ENCODE measurements around the gene ARHGAP18.

DNA sequence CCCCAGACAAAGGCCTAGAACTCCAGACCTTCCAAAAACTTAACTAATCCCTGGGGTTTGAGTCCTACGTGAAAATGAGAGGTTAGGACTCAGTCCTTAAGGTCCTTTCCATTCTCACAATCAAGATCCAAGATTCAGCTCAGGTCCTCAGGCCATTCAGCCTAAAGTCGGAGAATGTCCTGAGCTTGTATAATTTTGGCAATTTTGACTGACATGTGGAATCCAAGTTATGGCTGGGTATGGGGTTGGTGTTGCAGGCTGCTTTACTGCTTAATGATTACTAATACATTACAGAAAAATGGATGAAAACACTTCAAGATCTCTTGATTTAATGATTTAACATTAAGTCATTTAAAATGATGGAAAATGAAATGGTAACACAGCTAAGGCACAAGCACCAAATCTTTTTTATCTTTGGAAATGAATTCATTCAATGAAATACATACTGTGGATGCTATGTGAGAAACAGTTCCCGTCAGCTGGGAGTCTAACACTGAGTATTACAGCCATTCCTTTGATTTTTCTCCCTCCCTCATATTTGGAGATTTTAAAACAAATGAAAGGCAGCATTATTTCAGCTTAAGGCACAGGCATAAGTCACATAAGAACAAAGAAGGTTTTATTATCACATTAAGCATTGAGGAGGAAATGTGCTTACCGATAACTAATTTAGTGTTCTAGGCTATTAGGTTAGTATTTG is 1.3 kb downstream of the ARHGAP18 start:
- TF ChIP-seq, protein P1, sequence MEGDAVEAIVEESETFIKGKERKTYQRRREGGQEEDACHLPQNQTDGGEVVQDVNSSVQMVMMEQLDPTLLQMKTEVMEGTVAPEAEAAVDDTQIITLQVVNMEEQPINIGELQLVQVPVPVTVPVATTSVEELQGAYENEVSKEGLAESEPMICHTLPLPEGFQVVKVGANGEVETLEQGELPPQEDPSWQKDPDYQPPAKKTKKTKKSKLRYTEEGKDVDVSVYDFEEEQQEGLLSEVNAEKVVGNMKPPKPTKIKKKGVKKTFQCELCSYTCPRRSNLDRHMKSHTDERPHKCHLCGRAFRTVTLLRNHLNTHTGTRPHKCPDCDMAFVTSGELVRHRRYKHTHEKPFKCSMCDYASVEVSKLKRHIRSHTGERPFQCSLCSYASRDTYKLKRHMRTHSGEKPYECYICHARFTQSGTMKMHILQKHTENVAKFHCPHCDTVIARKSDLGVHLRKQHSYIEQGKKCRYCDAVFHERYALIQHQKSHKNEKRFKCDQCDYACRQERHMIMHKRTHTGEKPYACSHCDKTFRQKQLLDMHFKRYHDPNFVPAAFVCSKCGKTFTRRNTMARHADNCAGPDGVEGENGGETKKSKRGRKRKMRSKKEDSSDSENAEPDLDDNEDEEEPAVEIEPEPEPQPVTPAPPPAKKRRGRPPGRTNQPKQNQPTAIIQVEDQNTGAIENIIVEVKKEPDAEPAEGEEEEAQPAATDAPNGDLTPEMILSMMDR (IDR thresholded peaks at IDR 0.05; ENCODE audit: low read length): no peak
- no peak for TF ChIP-seq EZH2 (optimal IDR thresholded peaks at IDR 0.05; ENCODE audit: low read depth, low read length)
- no peak for TF ChIP-seq EZH2phosphoT487 (IDR thresholded peaks at IDR 0.05; ENCODE audit: low read length)
